Measurements from ENCODE around the gene CEP55. TPM values are rescaled to one million over a fixed set of nuclear protein-coding genes. Genes with fewer than 3 reads are reported as not detected.

The CEP55 gene
- polyA plus RNA-seq, 3 donors, result 0.15 to 2.6 (median 0.22) TPM

GRCh38 chr10:93548376-93549071 lies 52.1 kb downstream of the CEP55 start:
- WGBS, 3 donors, result 89 to 94% (median 94%) methylated on average over 5 of the region's 5 CpGs

DNA sequence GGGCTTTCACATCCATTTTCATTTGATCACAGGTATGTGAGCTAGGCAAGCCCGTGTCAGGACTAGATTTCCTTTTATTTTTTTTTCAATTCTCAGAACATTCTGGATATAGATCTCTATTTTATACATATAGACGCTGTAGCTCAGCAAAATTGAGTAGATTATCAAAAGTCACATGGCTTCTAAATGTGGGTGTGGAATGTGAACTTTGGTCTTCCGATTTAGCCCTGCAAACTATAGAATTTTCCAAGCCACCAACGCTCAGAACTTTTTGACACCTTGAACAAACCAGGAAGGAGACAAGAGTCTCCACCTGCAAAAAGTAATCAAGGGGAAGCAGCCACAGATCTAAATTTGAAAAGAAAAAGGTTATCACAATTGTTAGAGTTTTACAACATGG lies 54.2 kb downstream of the CEP55 start:
- 68 to 87% (median 85%) methylated on average over 4 of the region's 4 CpGs for WGBS, 3 donors
- H3K27ac ChIP-seq (ENCODE audit: low read depth, low read length), result no peak overlapping the region

More at GRCh38 chr10:93548376-93549071, 52.1 kb downstream of the CEP55 start:
- H3K27ac ChIP-seq (ENCODE audit: low read depth, low read length), result no peak overlapping the region

GRCh38 chr10:93552780-93553179 lies 56.4 kb downstream of the CEP55 start:
- H3K27ac ChIP-seq (ENCODE audit: low read depth, low read length), result no peak overlapping the region
- WGBS, 3 donors, result 81 to 98% (median 86%) methylated on average over 3 of the region's 3 CpGs

DNA sequence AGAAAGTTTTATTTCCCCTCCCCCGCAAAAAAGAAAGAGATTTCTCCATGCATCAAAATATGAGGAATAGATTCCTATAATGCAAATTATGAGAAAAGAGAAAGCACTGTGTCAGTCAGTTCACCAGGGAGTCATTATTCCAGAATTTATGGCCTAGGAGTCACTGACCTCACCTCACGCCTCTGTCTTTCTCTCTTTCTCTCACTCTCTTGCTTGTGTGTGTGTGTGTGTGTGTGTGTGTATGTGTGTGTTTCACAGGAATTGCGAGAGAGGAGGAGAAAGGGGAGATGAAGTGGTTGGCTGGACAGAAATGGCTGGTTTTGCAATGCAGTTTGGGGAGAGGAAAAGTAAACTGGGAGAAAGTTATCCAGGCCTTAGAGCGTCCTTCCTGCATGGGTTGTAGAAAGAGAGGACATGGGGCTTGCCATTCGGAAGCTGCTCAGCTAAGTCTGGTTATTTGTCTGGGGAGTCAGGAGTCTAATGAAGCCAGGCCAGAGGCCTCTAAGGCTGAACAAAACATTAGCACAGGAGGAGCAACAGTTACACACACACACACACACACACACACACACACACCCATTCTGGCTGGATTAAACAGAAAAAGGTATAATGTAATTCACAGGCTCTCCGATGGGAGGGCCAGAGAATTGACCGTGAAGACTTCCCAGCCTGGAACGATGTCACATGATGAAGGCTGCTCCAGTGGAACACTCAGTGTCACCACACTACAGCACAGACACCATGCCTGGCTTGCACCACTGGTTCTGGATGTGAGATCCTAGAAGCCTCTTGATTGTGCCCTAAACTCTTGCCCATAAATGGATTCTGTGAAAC lies 57.3 kb downstream of the CEP55 start:
- no peak overlapping the region for H3K27ac ChIP-seq (ENCODE audit: low read depth, low read length)
- WGBS, 3 donors, result 56 to 73% (median 72%) methylated on average over 8 of the region's 8 CpGs

DNA sequence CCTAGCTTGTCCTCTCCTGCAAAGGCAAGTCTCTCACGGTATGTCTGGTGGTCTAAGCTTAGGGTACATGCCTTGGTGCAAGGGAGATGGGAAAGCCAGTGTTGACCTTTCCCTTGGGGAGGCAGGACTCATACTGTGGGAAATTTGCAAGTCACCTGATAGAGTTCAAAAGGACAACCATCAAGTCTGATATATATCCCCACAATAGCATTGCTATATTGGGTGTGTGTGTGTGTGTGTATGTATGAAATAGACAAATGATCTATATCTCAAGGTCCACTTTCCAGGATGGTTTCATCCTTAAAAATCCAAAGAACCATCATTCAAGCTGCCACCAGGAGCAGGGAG lies 57.9 kb downstream of the CEP55 start:
- H3K27ac ChIP-seq (ENCODE audit: low read depth, low read length), result no peak overlapping the region
- WGBS, 3 donors, result 87 to 96% (median 88%) methylated on average over 1 of the region's 1 CpG

- 33 to 52% (median 48%) methylated on average over 14 of the region's 14 CpGs for WGBS, 3 donors
- H3K27ac ChIP-seq (ENCODE audit: low read depth, low read length), result no peak overlapping the region
Measured at GRCh38 chr10:93554760-93555432, 58.5 kb downstream of the CEP55 start.

DNA sequence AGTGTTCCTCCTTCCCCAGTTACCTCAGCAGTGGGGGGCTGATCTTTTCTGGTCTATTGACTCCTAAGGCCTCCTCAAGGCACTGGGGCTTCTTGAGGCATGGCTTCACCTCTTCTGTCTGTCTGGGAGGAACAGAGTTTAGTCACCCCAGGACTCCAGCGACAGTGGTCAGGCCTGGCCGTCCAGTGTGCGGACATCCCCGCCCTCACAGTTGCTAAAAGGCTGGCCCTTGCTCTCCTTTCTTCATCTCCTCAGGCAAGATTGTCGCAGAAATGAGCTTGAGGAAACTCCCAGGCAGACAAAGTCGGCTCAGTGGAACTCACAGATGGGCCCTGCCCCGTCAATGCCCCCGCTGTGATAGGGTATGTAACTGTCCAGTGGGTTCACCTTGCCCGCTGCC lies 63.1 kb downstream of the CEP55 start:
- H3K27ac ChIP-seq (ENCODE audit: low read depth, low read length), result no peak overlapping the region
- WGBS, 3 donors, result 87 to 89% (median 87%) methylated on average over 9 of the region's 9 CpGs

DNA sequence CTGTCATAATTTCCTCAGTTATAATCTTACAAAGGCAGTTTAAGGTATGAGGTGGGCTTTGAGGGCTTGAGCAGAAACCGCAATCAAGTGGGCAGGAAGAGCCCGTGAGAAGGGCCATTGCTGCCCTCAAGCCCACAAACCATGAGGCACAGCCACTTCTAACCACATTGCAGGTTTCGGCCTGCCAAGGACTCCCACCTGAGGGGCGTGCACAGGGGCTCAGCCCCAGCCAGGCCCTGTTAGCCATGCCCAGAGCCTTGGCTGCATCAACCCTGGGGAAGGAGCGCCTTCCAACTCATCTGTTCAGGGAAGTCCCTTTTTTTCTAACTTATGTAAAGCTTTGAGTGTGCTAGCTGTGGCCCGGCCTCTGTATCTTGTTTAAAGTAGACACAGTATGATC lies 64.1 kb downstream of the CEP55 start:
- 83 to 95% (median 92%) methylated on average over 6 of the region's 6 CpGs for WGBS, 3 donors
- no peak overlapping the region for H3K27ac ChIP-seq (ENCODE audit: low read depth, low read length)

DNA sequence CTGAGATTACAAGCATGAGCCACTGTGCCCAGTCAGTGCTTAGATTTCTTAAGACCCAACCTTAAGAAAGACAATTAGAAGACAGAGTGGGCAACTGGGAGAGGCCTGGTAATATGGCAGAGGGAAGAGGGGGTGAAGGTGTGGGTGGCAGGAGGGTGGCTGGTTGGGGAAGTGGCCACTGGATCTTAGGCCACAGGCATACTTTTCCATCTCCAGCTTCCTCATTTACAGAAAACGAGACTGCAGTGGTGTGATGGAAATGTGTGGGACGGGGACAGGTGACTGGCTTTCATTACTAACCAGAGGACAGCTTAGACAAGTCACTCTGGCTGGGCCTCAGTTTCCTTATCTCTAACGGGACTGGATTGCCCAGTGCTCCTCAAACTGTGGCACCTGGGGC lies 69.0 kb downstream of the CEP55 start:
- no peak overlapping the region for H3K27ac ChIP-seq (ENCODE audit: low read depth, low read length)
- WGBS, 3 donors, result 46 to 74% (median 62%) methylated on average over 3 of the region's 3 CpGs

- no peak within 1 kb of the TSS for H3K27ac ChIP-seq (ENCODE audit: low read depth, low read length)
- 2% methylated on average over 71 to 85 of the region's 85 CpGs for WGBS, 3 donors
Measured at GRCh38 chr10:93566435-93567276, 70.2 kb downstream of the CEP55 start, which contains the start of gene FFAR4. FFAR4 (plus strand) TSS chr10:93566665; CDS start chr10:93566721, 56 bp downstream.

GRCh38 chr10:93567277-93568104 lies 71.1 kb downstream of the CEP55 start:
- H3K27ac ChIP-seq (ENCODE audit: low read depth, low read length), result no peak overlapping the region
- 11% methylated on average over 33 of the region's 33 CpGs for WGBS, 3 donors

GRCh38 chr10:93568105-93568390 lies 71.6 kb downstream of the CEP55 start:
- no peak overlapping the region for H3K27ac ChIP-seq (ENCODE audit: low read depth, low read length)
- WGBS, 3 donors, result 7 to 8% (median 7%) methylated on average over 21 of the region's 21 CpGs

DNA sequence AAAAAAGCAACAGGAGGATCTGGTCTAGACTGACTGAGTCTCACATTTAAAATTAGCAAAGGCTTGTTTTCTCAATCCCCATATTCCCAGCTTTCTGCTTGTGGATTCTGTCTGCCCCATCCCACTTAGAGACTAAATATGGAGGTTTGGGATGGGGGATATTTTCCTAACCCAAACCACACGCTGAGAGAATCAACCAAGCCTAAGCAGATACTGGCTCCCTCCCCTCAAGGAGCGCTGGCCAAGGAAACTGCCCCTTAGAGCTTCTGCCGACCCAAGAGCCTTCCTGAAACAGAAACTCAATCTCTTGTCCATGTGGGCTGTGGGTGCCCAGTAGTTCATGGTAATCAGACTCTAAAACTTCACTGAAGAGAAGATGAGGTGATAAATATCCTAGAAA lies 74.0 kb downstream of the CEP55 start:
- 53 to 76% (median 65%) methylated on average over 3 of the region's 3 CpGs for WGBS, 3 donors
- H3K27ac ChIP-seq (ENCODE audit: low read depth, low read length), result no peak overlapping the region

- WGBS, 3 donors, result 64 to 86% (median 84%) methylated on average over 2 of the region's 2 CpGs
- H3K27ac ChIP-seq (ENCODE audit: low read depth, low read length), result no peak overlapping the region
Measured at GRCh38 chr10:93572606-93573005, 76.2 kb downstream of the CEP55 start.

- 27 to 36% (median 29%) methylated on average over 10 of the region's 10 CpGs for WGBS, 3 donors
Measured at GRCh38 chr10:93573051-93573909, 76.9 kb downstream of the CEP55 start.

GRCh38 chr10:93573924-93574323 lies 77.5 kb downstream of the CEP55 start:
- H3K27ac ChIP-seq (ENCODE audit: low read depth, low read length), result no peak overlapping the region
- WGBS, 3 donors, result 57 to 74% (median 65%) methylated on average over 3 of the region's 3 CpGs

More at GRCh38 chr10:93573051-93573909, 76.9 kb downstream of the CEP55 start:
- no peak overlapping the region for H3K27ac ChIP-seq (ENCODE audit: low read depth, low read length)

- H3K27ac ChIP-seq (ENCODE audit: low read depth, low read length), result no peak overlapping the region
- 59 to 75% (median 60%) methylated on average over 3 of the region's 3 CpGs for WGBS, 3 donors
Measured at GRCh38 chr10:93576888-93577287, 80.5 kb downstream of the CEP55 start.

Data from adipose tissue (tissue), 3 donors.